HG02588 (cell line): ENCODE data around the gene CTAGE9.
"Not testable (repeated sequence)": the region's sequence is repeated elsewhere in the genome, so short reads cannot be mapped to it uniquely, and the experiment has no call there.

Source experiments
- ATAC-seq: cut with Tn5 transposase; IDR thresholded peaks from one replicate; pipeline ENCODE4 v1.9.1; 2021; ENCODE audit warnings: mild to moderate bottlenecking, moderate library complexity; ENCODE audit not compliant: unreplicated experiment

Gene CTAGE9

DNA sequence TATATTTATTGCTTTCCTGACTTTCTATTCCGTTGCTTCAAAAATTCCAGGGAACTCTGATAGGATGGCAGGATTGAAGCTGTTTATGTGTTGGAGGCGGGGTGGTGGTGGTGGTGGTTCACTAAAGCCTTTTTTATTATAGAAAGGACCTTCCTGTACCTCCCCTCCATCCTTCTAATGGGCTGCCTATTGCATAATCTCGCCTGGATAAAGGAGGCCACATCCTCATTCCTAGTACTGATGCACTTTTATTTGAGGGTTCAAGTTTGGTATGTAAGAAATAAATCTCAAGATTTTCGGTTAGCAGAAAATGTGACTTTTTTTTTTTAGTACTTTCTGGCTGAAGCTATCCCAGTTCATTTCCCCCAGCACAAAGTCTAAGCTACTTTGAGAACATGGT is 18.7 kb upstream of the CTAGE9 start:
- ATAC-seq: no peak

DNA sequence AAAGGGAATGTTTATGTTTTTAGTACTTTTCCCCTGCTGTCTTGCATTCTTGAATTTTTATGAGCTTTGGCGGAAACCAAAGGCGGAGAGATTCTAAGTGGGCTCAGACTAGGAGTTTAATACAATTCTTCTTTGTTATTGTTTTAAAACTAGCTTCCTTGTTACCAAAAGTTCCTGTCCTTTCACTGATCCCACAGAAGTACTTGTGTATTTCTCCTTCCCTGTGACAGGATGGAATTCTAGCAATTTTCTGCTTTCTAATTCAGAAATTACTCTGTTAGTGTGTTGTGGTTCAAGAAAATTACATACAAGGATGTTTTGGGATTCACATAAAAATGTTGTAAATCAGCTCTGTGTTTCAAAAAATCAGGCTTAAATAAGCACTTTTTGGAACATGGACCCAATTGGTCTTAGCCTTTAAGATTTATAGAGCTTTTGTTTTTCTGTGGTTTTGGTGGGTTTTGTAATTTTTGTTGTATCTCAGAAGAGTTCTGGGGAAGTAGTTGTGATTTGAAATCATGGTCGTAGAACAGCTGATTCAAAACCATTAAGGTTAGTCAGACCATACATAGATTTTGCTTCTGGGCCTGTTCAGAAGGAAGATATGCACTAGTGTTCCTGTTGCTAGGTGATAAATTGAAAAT is 17.6 kb upstream of the CTAGE9 start:
- ATAC-seq: no peak

DNA sequence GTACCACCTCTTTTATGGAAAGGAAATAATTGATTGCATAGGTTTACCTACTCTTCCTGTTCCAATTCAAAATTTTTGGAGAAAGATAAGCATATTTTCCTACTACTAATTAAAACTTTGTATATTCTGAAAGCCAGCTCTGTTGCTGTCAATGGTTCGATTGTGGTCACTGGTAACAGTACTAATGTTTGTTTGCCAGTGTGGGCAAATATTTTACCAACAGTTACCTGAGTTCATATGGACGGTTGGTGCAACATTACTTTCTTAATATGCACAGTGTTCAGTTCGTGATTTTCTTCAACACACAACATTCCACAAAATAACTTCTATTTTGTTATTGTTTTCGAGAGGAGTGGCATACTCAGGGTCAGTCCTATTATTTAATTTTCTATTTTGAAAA is 17.1 kb upstream of the CTAGE9 start:
- no peak for ATAC-seq

DNA sequence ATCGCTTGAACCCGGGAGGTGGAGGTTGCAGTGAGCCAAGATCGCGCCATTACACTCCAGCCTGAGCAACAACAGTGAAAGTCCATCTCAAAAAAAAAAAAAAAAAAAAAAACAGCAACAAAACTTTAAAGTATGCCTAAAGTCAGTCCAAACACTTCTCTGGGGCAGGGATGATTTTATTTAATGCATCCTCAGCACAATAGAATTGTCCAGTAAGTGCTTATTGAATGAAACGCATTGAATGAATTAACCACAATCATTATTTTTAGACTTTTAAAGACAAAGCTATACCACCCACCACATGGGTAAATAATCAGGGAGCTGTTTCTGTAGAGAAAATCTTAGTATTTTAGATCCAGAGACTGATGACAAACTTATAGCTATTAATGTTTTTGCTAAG is 16.6 kb upstream of the CTAGE9 start:
- ATAC-seq: no peak

DNA sequence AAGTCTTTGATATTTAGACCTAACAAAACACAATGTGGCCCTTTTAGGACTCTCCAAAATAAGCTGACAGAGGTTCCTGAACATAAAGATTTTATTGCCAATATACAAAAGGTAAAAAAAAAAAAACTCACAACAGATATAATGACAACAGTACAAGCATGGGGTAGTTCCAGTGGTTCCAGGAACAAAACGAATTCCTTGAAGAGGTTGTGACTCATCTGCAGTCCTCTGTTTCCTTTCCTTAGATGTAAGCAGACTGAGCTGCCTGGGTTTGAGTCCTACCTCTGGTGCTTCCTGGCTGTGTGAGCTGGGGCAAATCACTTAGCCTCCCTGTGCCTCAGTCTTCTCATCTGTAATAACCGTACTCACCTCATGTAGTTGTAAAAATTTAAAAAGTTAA is 13.3 kb upstream of the CTAGE9 start:
- ATAC-seq: no peak

DNA sequence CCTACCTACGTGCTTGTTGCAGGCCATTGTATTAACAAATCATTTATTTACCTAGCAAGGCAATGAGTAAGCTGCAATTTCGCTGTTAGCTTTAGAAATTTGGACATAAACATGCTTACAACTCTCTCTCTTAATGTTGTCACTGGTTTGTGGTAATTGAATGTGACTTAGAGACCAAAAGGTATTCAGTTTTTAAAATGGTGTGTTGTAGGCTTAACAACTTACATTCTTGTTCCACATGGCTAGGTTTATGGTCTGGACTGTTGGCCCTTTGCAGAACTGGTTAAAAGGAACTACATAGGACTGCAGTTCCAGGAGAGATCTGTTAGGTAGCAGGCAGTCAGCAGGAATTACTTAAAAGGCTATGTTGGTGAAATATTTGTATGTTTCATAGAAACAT is 10.3 kb upstream of the CTAGE9 start:
- no peak for ATAC-seq

DNA sequence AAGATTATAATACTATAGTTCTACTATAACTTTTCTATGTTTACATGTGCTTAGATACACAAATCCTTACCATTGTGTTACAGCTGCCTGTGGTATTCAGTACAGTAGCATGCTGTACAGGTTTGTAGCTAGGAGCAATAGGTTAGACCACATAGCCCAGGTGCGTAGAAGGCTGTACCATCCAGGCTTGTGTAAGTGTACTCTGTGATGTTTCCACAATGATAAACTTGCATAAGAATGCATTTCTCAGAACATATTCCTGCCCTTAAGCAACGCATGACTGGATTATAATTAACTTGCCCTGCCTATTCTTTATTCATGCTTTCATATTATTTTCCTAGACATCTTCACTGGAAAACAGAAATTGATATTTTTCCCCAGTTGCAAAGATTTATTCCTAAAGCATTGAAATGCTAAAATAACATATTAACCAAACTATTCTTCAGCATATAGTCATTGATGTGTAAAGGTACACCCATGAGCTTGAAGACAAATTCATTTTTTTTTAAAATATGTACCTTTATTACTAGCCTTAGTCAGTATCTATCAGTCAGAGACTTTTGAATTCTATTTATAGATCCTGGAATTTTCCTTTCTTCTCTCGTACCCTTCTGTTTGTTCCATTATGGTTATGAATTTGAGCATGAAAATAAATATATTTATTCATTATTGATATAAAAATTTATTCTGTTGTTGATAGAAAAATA is 7.2 kb upstream of the CTAGE9 start:
- ATAC-seq: no peak

DNA sequence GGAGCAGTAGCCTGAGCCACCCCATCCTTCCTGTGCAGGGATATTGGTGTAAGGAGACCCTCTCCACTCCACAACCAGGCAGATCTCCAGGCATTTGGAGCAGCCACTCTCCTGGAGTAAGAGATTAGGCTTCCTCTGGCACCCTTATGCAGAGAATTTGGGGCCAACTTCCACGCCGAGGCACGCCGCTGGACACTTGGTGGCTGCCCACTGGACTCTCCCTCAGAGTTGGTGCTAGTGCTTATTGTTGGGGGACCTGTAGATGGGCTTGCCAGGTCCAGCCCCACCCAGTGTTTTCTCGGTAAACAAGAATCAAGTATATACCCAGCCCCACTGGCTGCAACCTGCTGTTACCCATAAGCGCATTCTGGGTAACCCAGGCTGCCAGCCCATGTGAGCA is 4.8 kb upstream of the CTAGE9 start:
- ATAC-seq: not testable (repeated sequence)

DNA sequence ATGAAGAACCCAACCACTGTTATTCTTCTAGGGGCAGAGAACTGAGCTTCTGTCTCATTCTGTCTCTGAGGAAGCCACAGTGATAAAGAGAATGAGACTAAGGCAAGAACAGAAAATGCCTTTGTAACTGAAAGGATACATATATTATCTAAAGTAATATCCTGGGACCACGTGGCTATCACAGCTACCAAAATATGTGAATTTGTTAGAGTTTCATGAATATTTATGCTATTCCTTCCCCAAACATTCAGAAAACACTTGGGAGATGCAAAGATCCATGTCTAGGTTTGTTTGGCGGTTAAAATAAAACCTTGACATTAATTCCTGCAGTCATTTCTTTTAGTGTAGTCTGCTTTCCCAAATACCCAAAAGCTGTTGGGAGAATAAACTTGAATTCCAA is 6.9 kb downstream of the CTAGE9 start:
- not testable (repeated sequence) for ATAC-seq

DNA sequence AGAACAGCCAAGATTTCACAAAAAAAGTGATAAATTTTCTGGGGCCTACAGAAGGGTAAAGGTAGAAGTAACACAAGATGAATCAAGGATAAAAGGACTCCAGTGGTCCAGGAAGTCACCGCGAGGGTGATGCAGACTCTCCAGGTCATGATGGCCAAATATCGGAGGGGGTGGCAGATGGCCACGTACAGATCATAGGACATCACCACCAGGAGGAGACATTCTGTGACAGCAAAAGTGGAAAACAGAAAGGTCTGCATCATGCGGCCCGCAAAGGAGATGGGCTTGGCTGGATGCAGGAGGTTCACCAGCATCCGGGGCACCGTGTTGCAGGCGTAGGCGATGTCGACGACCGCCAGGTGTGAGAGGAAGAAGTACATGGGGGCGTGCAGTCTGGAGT is 10.0 kb downstream of the CTAGE9 start:
- not testable (repeated sequence) for ATAC-seq

DNA sequence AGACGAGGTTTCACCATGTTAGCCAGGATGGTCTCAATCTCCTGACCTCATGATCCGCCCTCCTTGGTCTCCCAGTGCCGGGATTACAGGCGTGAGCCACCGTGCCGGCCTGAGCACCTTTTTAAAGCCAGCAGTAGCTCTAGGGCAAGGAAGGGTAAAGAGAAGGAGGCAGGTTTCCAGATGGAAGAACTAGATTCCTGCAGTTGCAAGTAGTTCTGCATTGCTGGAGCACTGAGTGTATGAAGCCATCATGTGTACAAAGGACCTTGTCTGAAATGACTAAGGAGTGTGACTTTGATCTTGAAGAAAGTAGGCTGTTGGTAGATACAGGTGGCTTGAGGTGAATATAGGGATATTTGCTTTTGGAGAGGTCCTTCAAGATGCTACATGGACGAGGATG is 13.9 kb downstream of the CTAGE9 start:
- ATAC-seq: no peak

DNA sequence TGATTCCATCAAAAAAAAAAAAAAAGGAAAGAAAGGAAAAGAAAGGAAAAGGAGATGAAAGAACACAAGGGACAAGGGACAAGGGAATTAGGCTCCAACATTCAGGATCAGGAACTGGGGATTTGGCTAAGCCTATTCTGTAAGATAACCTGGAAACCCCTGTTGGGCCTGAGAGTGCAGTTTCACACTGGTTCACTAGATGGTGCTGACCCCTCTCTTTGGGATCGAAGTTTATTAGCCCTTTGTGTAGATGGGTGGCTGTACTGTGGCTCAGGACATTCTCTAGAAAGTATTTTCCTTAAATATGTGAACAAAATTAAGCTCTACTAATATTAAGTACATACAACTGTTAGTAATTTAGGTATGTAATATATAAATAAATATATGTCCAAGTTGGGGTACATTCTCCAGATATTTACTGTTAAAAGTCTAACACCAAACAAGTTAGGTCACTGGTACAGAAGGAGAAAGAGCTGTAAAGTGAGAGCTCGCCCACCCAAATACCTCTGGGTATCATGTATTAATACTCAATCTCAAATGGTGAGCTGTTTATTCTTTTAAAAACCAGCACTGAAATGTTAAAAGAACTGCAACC is 15.9 kb downstream of the CTAGE9 start:
- ATAC-seq: peak; percentile 85

DNA sequence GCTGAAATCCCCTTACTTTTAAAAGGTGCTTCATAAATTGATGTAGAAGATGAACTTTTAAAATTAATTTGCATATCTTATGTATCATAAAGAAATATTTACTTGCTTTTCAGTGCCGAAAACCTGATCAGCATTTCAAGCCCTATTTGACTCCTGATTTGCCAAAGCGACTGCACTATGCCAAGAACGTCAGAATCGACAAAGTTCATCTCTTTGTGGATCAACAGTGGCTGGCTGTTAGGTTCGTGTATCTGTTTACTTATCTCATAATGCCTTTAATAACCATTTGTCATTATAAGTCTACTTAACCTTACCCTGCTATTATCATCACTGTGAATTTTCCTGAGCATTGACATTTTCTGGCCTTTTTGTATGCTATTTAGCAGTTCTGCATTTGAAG is 17.4 kb downstream of the CTAGE9 start:
- ATAC-seq: no peak

DNA sequence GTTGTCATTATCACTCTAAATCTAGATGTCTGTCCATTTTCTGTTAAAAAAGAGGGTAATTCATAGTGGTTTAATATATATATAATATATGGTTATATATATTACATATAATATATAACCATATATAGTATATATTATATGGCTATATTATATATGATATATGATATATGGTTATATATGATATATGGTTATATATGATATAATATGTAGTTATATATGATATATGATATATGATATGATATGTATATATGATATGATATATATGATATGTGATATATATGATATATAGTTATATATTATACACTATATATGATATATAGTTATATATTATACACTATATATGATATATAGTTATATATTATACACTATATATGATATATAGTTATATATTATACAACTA is 18.2 kb downstream of the CTAGE9 start:
- no peak for ATAC-seq

DNA sequence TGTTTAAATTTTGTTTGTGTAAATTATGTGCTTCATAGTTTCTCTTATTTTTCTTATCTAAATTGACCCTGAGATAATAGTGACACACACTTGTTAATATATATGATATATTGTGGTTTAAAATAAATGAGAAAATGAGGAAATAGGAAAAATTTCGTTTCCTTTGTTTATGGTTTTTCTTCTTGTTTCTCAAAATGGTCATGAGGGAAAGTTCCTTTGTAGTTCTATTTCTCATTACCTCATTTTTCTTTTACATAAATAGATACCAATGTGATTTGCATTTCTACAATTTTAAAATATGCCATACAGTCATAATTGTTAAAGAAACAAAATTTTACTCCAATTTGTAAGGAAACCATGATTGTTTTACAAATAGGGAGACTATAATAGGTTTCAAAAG is 18.8 kb downstream of the CTAGE9 start:
- no peak for ATAC-seq

DNA sequence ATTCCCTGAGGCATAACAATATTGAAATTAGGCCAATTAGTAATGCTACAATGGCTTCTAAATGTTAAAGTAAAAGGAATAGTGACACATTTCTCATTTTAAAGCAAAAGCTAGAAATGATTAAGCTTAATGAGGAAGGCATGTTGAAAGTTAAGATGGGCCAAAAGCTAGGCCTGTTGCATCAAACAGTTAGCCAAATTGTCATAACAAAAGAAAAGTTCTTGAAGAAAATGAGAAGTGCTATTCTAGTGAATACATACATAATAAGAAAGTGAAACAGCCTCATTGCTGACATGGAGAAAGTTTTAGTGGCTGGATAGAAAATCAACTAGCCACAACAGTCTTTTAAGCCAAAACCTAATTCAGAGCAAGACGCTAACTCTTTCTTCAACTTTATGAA is 22.5 kb downstream of the CTAGE9 start:
- peak; percentile 56 for ATAC-seq

DNA sequence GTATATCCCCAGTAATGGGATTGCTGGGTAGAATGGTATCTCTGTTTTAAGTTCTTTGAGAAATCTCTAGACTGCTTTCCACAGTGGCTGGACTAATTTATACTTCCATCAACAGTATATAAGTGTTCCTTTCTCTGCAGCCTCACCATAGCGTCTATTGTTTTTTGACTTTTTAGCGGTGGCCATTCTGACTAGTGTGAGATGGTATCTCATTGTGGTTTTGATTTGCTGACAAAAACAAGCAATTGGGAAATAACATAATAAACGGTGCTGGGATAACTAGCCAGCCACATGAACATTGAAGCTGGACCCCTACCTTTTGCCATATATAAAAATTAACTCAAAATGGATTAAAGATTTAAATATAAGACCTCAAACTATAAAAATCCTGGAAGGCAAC is 23.8 kb downstream of the CTAGE9 start:
- no peak for ATAC-seq

DNA sequence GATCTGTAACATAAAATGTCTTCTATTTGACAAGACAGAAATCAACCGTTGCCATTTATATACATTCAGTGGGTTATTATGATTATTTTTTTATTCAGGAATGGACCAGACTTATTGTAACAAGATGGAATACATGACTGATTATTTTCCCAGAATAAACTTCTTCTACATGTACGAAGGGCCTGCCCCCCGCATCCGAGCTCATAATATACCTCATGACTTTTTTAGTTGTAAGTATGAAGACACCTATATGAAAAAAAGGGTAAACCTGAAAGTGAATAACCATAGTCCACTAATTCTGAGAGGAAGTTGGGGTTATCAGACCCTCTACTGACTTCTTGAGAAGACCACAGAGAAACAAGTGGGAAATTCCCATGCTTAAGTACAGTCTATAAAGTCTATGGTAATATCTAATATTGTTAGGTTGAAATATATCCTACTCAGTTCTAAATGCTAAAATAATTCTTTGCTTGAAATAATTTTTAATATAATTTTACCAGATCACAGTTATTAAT is 25.5 kb downstream of the CTAGE9 start:
- ATAC-seq: peak; percentile 77

DNA sequence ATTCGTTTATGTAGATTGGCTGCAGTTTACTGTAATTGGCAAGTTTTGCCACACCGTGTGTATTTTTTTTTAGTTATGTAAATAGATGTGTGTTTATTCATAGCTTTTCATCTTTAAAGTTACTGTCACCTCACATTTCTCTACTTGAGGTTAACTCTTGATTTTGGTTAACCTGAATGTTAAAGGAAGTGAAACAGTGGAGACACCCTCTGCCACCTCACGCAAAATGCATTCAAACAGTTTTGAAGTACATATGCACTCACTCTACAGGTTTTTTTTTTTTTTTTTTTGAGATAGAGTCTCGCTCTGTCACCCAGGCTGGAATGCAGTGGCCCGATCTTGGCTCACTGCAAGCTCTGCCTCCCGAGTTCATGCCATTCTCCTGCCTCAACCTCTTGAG is 27.3 kb downstream of the CTAGE9 start:
- peak; percentile 69 for ATAC-seq

DNA sequence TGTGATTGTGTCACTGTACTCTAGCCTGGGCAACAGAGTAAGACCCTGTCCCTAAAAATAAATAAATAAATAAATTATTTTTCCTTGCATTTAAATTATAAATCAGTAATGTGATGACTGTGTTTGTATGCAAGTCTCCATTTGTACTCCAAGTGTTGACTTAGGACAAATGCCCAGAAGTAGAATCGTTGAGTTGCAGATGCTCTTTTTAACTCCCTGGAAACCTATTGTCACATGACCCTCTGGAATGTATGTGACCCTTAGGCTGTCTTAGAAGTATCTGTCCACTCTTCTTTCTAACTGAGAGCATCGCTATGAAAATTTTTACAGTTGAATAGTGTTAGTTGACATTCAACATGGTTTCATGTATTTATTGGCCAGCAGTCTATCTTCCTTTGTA is 28.4 kb downstream of the CTAGE9 start:
- ATAC-seq: no peak

DNA sequence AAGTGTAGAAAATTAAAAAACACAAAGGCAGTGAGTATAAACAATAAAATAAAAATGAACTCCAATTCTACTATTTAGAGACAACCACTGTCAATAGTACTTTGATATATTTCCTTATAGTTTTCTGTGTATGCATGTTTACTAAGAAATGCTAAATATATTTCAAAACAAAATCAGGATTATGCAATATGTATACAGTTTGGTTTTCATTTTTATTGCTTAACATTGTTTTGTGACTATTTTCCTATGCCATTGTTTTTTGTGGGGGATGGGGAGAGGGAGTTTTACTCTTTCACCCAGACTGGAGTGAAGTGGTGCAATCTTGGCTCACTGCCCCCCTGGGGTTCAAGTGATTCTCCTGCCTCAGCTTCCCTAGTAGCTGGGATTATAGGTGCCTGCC is 29.2 kb downstream of the CTAGE9 start:
- ATAC-seq: no peak

DNA sequence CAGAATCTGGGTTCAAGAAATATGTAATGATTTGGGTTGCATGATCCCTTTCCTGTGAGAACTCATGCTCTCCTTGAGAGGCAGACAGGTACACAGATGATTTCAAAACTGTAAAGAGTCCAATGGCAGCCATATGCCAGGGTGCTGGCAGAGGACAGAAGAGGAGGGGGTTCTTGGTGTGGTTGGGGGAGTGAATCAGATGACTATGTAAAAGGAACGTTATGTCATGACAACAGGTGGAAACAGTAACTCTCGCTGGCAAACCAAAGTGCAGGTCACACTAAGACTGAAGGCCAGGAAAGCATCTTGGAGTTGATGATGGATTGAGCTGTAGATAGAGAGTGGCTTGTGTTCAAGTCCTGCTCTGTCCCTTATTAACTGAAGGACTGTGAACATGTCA is 29.9 kb downstream of the CTAGE9 start:
- ATAC-seq: no peak
